Ishikawa (cell line): Measurements from ENCODE around the gene ANO8.

Experiments used
- CEBPB ChIP-seq: IDR thresholded peaks from 2 replicates; pipeline ENCODE4 v1.6.1; 2012
- EGR1 ChIP-seq: IDR thresholded peaks from 2 replicates; pipeline ENCODE4 v1.6.1; 2012
- EP300 ChIP-seq: IDR thresholded peaks from 2 replicates; pipeline ENCODE4 v1.6.1; 2012; ENCODE audit warnings: borderline replicate concordance
- MAX ChIP-seq: IDR thresholded peaks from 2 replicates; pipeline ENCODE4 v1.6.1; 2012
- NFIC ChIP-seq: IDR thresholded peaks from 2 replicates; pipeline ENCODE4 v1.6.1; 2012
- RAD21 ChIP-seq: IDR thresholded peaks from 2 replicates; pipeline ENCODE4 v1.6.1; 2012; ENCODE audit warnings: low read depth
- REST ChIP-seq: IDR thresholded peaks from 2 replicates; pipeline ENCODE4 v1.6.1; 2012; ENCODE audit warnings: low read depth, mild to moderate bottlenecking
- TCF12 ChIP-seq: IDR thresholded peaks from 2 replicates; pipeline ENCODE4 v1.6.1; 2012; ENCODE audit warnings: low read depth
- TEAD4 ChIP-seq: IDR thresholded peaks from 2 replicates; pipeline ENCODE4 v1.6.1; 2012
- YY1 ChIP-seq: IDR thresholded peaks from 2 replicates; pipeline ENCODE4 v1.6.1; 2012; ENCODE audit warnings: low read depth

GRCh38 chr19:17340302-17340870 lies 5.7 kb upstream of the ANO8 start:
- no peak for TF ChIP-seq NFIC
- 0 out of 2 replicates have a peak, but pooled peaks have one; percentile 18 for TF ChIP-seq EGR1
- no peak for TF ChIP-seq CEBPB
- TF ChIP-seq REST: no peak
- TF ChIP-seq EP300: no peak
- no peak for TF ChIP-seq RAD21
- TF ChIP-seq MAX: no peak
- no peak for TF ChIP-seq YY1
- no peak for TF ChIP-seq TCF12
- TF ChIP-seq TEAD4: no peak
